K562 treated with DMSO at 1 percent for 48 hours (cell line): ENCODE data around the gene OGT. TPM values are rescaled to one million over a fixed set of nuclear protein-coding genes. Genes with fewer than 3 reads are reported as not detected.

Source experiments
- total RNA-seq: library from RNA; unstranded; fragments of 300-600 nt; gene quantifications from 2 replicates; pipeline ENCODE4 v1.2.3, GENCODE V29; 2022; ENCODE audit warnings: low replicate concordance; ENCODE audit errors: extremely low read depth

The OGT gene
- not detected in 2 replicates for total RNA-seq

GRCh38 chrX:71532753-71533425 lies at the start of gene OGT:
OGT (plus strand) TSS chrX:71533104; CDS start chrX:71533300, 196 bp downstream.

GRCh38 chrX:71578253-71579135 lies 45.6 kb downstream of the OGT start, which contains the start of gene GCNA:
GCNA (plus strand) TSS chrX:71578437; CDS start chrX:71580822, 2,385 bp downstream.

GRCh38 chrX:71618303-71618721 lies 85.4 kb downstream of the OGT start, which contains the start of gene CXCR3:
CXCR3 (minus strand) TSS chrX:71618511; CDS start chrX:71618449, 62 bp downstream.

Other genes starting within 250 kb of the OGT start
- gene NONO, start 249.5 kb upstream of the OGT start, total RNA-seq, result 314 TPM in 1 of 2 replicates, not detected in the other
- gene ITGB1BP2, start 231.4 kb upstream of the OGT start, total RNA-seq, result not detected in 2 replicates
- not detected in 2 replicates for gene TAF1, start 166.7 kb upstream of the OGT start, total RNA-seq
- gene GCNA, start 45.3 kb downstream of the OGT start, total RNA-seq, result not detected in 2 replicates
- not detected in 2 replicates for gene CXCR3, start 85.4 kb downstream of the OGT start, total RNA-seq
- gene CXorf49, start 185.2 kb downstream of the OGT start, total RNA-seq, result not detected in 2 replicates
- gene CXorf49B, start 230.2 kb downstream of the OGT start, total RNA-seq, result not detected in 2 replicates